ENCODE measurements around the gene TMOD3. TPM values are rescaled to one million over a fixed set of nuclear protein-coding genes. Genes with fewer than 3 reads are reported as not detected.

TMOD3 gene
- total and polyA plus RNA-seq, 2 donors (not counting 1 experiment from before 2014, with no cell fraction given): 33.7 to 35.3 TPM

DNA sequence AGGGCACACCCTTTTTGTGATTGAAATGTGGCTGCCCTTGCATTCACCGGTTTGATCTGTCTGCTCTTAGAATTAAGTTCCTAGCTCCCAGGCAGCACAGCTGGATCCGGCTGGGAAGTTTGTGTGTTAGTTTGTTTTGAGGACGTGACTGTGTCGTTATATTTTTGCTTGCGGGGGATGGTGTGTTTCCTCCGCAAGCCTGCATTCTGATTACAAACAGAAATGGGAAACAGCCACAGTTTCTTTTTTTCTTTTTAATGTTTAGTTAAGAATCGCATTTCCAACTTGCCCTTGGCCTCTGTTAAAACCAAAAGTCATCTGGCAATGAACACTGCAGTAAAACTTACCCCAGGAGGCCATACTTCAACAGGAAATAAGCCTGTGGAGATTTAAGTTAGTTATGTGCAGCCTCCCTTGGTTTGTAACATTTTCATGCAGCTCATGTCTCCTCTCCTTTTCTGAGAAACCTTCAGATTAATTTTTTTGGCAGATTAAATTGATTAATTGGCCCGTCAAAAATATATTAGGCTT lies 888 bp downstream of the TMOD3 start:
- Histone ChIP-seq H3K79me2 (ENCODE audit: control insufficient read depth, insufficient read depth, low read length) (peaks cover 57% of the 10 kb centered on the region), H3K27ac (ENCODE audit: insufficient read depth, low read length) (peak overlapping the region; percentile 87)
- DNase-seq (ENCODE audit: low read depth in 2 of 2): peak; percentile 30 to 80

DNA sequence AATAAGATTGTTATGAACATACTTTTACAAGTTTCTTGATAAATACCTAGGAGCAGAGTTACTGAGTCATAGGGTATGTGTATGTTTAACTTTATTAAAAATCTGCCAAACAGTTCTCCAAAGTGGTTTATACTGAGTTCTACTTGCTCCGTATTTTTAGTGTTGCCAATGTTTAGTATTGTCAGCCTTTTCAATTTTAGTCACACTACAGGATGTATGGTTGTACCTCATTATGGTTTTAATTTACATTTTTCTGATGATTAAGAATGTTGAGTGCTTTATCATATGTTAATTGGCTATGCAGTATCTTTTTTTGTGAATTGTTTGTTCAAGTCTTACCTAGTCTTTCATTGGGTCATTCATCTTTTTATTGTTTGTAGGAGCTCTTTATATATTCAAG lies 4.3 kb downstream of the TMOD3 start:
- Histone ChIP-seq H2AFZ (ENCODE audit: low read length) (no peak overlapping the region), H3K4me3 (replicated peaks in 1 of 4; ENCODE audit: control extremely low read depth in 1 of 4, insufficient read depth in 1 of 4, low read depth in 3 of 4, low read length in 4 of 4) (no peak overlapping the region), H3K9me3 (ENCODE audit: control insufficient read depth, insufficient read depth, low read depth, low read length) (no peaks in the 10 kb centered on the region), H3K36me3 (ENCODE audit: control insufficient read depth, insufficient read depth, low read length) (no peaks in the 10 kb centered on the region), H3K9ac (ENCODE audit: insufficient read depth, low read length) (no peak overlapping the region), H3K27me3 (ENCODE audit: control insufficient read depth, insufficient read depth, low read length) (no peaks in the 10 kb centered on the region), H3K4me1 (ENCODE audit: control insufficient read depth, extremely low read depth, insufficient read depth, low read length) (peaks cover 9% of the 10 kb centered on the region), H3K4me2 (ENCODE audit: extremely low read depth, insufficient read depth, low read length) (no peak overlapping the region), H3K27ac (ENCODE audit: insufficient read depth, low read length) (no peak overlapping the region), H4K20me1 (ENCODE audit: control insufficient read depth, extremely low read depth, insufficient read depth, low read length) (peaks cover 6% of the 10 kb centered on the region), H3K79me2 (ENCODE audit: control insufficient read depth, insufficient read depth, low read length) (peaks cover 88% of the 10 kb centered on the region)
- DNase-seq (ENCODE audit: low read depth in 2 of 2): peak in 1 of 2 donors; percentile 32
- TF ChIP-seq, protein P1, sequence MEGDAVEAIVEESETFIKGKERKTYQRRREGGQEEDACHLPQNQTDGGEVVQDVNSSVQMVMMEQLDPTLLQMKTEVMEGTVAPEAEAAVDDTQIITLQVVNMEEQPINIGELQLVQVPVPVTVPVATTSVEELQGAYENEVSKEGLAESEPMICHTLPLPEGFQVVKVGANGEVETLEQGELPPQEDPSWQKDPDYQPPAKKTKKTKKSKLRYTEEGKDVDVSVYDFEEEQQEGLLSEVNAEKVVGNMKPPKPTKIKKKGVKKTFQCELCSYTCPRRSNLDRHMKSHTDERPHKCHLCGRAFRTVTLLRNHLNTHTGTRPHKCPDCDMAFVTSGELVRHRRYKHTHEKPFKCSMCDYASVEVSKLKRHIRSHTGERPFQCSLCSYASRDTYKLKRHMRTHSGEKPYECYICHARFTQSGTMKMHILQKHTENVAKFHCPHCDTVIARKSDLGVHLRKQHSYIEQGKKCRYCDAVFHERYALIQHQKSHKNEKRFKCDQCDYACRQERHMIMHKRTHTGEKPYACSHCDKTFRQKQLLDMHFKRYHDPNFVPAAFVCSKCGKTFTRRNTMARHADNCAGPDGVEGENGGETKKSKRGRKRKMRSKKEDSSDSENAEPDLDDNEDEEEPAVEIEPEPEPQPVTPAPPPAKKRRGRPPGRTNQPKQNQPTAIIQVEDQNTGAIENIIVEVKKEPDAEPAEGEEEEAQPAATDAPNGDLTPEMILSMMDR (conservative IDR thresholded peaks at IDR 0.05 in 1 of 2, IDR thresholded peaks at IDR 0.05 in 1 of 2; ENCODE audit: low read depth in 1 of 2, low read length in 2 of 2): no peak
- no peak for TF ChIP-seq EZH2 (IDR thresholded peaks at IDR 0.05; ENCODE audit: low read length, missing control alignments)

More for the DNA sequence above, 888 bp downstream of the TMOD3 start:
- Histone ChIP-seq H4K20me1 (ENCODE audit: control insufficient read depth, extremely low read depth, insufficient read depth, low read length) (peaks cover 4% of the 10 kb centered on the region), H3K9ac (ENCODE audit: insufficient read depth, low read length) (peak overlapping the region; percentile 87), H3K27me3 (ENCODE audit: control insufficient read depth, insufficient read depth, low read length) (no peaks in the 10 kb centered on the region), H3K4me2 (ENCODE audit: extremely low read depth, insufficient read depth, low read length) (peak overlapping the region; percentile 87), H2AFZ (ENCODE audit: low read length) (peak overlapping the region; percentile 40), H3K4me3 (replicated peaks in 1 of 4; ENCODE audit: control extremely low read depth in 1 of 4, insufficient read depth in 1 of 4, low read depth in 3 of 4, low read length in 4 of 4) (peak overlapping the region; percentile 70 to 87 (median 86)), H3K4me1 (ENCODE audit: control insufficient read depth, extremely low read depth, insufficient read depth, low read length) (peaks cover 2% of the 10 kb centered on the region), H3K36me3 (ENCODE audit: control insufficient read depth, insufficient read depth, low read length) (no peaks in the 10 kb centered on the region), H3K9me3 (ENCODE audit: control insufficient read depth, insufficient read depth, low read depth, low read length) (no peaks in the 10 kb centered on the region)
- TF ChIP-seq EZH2 (IDR thresholded peaks at IDR 0.05; ENCODE audit: low read length, missing control alignments): no peak
- TF ChIP-seq, protein P1 (conservative IDR thresholded peaks at IDR 0.05 in 1 of 2, IDR thresholded peaks at IDR 0.05 in 1 of 2; ENCODE audit: low read depth in 1 of 2, low read length in 2 of 2): no peak

DNA sequence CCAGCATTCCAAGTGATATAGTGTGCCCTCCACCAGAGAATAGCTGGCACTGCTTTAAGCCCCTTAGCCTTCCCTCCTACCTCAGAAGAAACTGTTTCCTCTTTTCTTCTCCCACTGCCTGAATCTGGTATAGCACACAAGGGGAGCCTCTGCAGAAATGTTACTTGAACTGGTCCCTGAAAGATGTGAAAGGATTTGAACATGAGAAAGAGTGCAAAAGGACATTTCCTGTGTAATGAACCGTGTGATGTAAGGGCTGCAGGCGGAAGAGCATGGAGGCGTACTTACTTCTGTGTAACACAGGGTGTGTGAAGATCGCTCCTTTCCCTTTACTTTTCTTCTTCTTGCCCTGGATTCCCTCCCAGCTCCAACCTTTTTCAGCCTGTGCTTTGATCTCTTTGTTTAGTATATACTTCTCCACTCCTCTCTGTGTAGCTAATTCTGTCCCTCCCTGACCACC lies 8.4 kb downstream of the TMOD3 start:
- Histone ChIP-seq H4K20me1 (ENCODE audit: control insufficient read depth, extremely low read depth, insufficient read depth, low read length) (peaks cover 6% of the 10 kb centered on the region), H3K36me3 (ENCODE audit: control insufficient read depth, insufficient read depth, low read length) (no peaks in the 10 kb centered on the region), H3K4me1 (ENCODE audit: control insufficient read depth, extremely low read depth, insufficient read depth, low read length) (peaks cover 13% of the 10 kb centered on the region), H3K9me3 (ENCODE audit: control insufficient read depth, insufficient read depth, low read depth, low read length) (no peaks in the 10 kb centered on the region), H3K4me3 (replicated peaks in 1 of 4; ENCODE audit: control extremely low read depth in 1 of 4, insufficient read depth in 1 of 4, low read depth in 3 of 4, low read length in 4 of 4) (no peak overlapping the region), H3K79me2 (ENCODE audit: control insufficient read depth, insufficient read depth, low read length) (peaks cover 94% of the 10 kb centered on the region), H3K4me2 (ENCODE audit: extremely low read depth, insufficient read depth, low read length) (no peak overlapping the region), H2AFZ (ENCODE audit: low read length) (no peak overlapping the region), H3K9ac (ENCODE audit: insufficient read depth, low read length) (no peak overlapping the region), H3K27ac (ENCODE audit: insufficient read depth, low read length) (no peak overlapping the region), H3K27me3 (ENCODE audit: control insufficient read depth, insufficient read depth, low read length) (no peaks in the 10 kb centered on the region)
- DNase-seq (ENCODE audit: low read depth in 2 of 2): peak; percentile 51 to 55
- TF ChIP-seq EZH2 (IDR thresholded peaks at IDR 0.05; ENCODE audit: low read length, missing control alignments): no peak
- TF ChIP-seq, protein P1 (conservative IDR thresholded peaks at IDR 0.05 in 1 of 2, IDR thresholded peaks at IDR 0.05 in 1 of 2; ENCODE audit: low read depth in 1 of 2, low read length in 2 of 2): no peak
